HEK293 (cell line): ENCODE data around the gene SNAP47.

Source experiments
- BCL11A ChIP-seq: fragments of 450-650 bp; formaldehyde crosslinking; IDR thresholded peaks from 2 replicates; pipeline ENCODE4 v1.5.1; 2016; ENCODE audit warnings: low read depth, missing biosample characterization, missing genetic modification characterization
- BCL11B ChIP-seq: fragments of 450-650 bp; formaldehyde crosslinking; IDR thresholded peaks from 2 replicates; pipeline ENCODE4 v1.5.1; 2016; ENCODE audit warnings: low read depth, missing biosample characterization, missing genetic modification characterization
- INSM2 ChIP-seq: fragments of 450-650 bp; formaldehyde crosslinking; IDR thresholded peaks from 2 replicates; pipeline ENCODE4 v1.5.1; 2016; ENCODE audit warnings: missing biosample characterization, missing genetic modification characterization
- MEIS1 ChIP-seq: sonication (generic); formaldehyde crosslinking; IDR thresholded peaks from 2 replicates; pipeline ENCODE4 v1.8.1; 2022; ENCODE audit warnings: missing genetic modification reagents, mild to moderate bottlenecking, borderline replicate concordance
- PBX3 ChIP-seq: sonication (generic); formaldehyde crosslinking; IDR thresholded peaks from 2 replicates; pipeline ENCODE4 v1.8.1; 2022; ENCODE audit warnings: mild to moderate bottlenecking, moderate library complexity, missing genetic modification reagents
- PRDM1 ChIP-seq: fragments of 450-650 bp; formaldehyde crosslinking; IDR thresholded peaks from 2 replicates; pipeline ENCODE4; 2016; ENCODE audit warnings: missing biosample characterization, missing genetic modification characterization
- SP2 ChIP-seq: fragments of 450-650 bp; formaldehyde crosslinking; IDR thresholded peaks from 2 replicates; pipeline ENCODE4 v1.5.1; 2016; ENCODE audit warnings: missing biosample characterization, missing genetic modification characterization
- TSHZ1 ChIP-seq: fragments of 450-650 bp; formaldehyde crosslinking; IDR thresholded peaks from 2 replicates; pipeline ENCODE4 v1.5.1; 2016; ENCODE audit warnings: missing biosample characterization, missing genetic modification characterization, borderline replicate concordance
- WT1 ChIP-seq: fragments of 450-650 bp; formaldehyde crosslinking; IDR thresholded peaks from 2 replicates; pipeline ENCODE4 v1.5.1; 2016; ENCODE audit warnings: missing biosample characterization, missing genetic modification characterization
- ZBTB48 ChIP-seq: fragments of 450-650 bp; formaldehyde crosslinking; IDR thresholded peaks from 2 replicates; pipeline ENCODE4 v1.5.1; 2016; ENCODE audit warnings: missing biosample characterization, missing genetic modification characterization
- ZNF155 ChIP-seq: fragments of 450-650 bp; formaldehyde crosslinking; IDR thresholded peaks from 2 replicates; pipeline ENCODE4 v1.5.1; 2016; ENCODE audit warnings: missing biosample characterization, missing genetic modification characterization
- ZNF157 ChIP-seq: fragments of 450-650 bp; formaldehyde crosslinking; IDR thresholded peaks from 2 replicates; pipeline ENCODE4 v1.5.1; 2016; ENCODE audit warnings: missing biosample characterization, missing genetic modification characterization
- ZNF16 ChIP-seq: fragments of 450-650 bp; formaldehyde crosslinking; IDR thresholded peaks from 2 replicates; pipeline ENCODE4 v1.5.1; 2016; ENCODE audit warnings: low read depth, missing biosample characterization, missing genetic modification characterization
- ZNF280D ChIP-seq: fragments of 450-650 bp; formaldehyde crosslinking; IDR thresholded peaks from 2 replicates; pipeline ENCODE4 v1.5.1; 2016; ENCODE audit warnings: missing biosample characterization, missing genetic modification characterization
- ZNF335 ChIP-seq: fragments of 450-650 bp; formaldehyde crosslinking; conservative IDR thresholded peaks from 2 replicates; pipeline ENCODE4 v1.5.1; 2016; ENCODE audit warnings: missing biosample characterization, missing genetic modification characterization
- ZNF404 ChIP-seq: fragments of 450-650 bp; formaldehyde crosslinking; IDR thresholded peaks from 2 replicates; pipeline ENCODE4 v1.5.1; 2017; ENCODE audit warnings: missing biosample characterization, missing genetic modification characterization
- ZNF513 ChIP-seq: fragments of 450-650 bp; IDR thresholded peaks from 2 replicates; pipeline ENCODE4 v1.5.1; 2018; ENCODE audit warnings: missing biosample characterization, missing genetic modification characterization
- ZNF560 ChIP-seq: fragments of 450-650 bp; formaldehyde crosslinking; IDR thresholded peaks from 2 replicates; pipeline ENCODE4 v1.5.1; 2017; ENCODE audit warnings: missing biosample characterization, missing genetic modification characterization, borderline replicate concordance
- ZNF610 ChIP-seq: fragments of 450-650 bp; formaldehyde crosslinking; IDR thresholded peaks from 2 replicates; pipeline ENCODE4 v1.5.1; 2016; ENCODE audit warnings: missing biosample characterization, missing genetic modification characterization, borderline replicate concordance
- ZNF639 ChIP-seq: fragments of 450-650 bp; formaldehyde crosslinking; IDR thresholded peaks from 2 replicates; pipeline ENCODE4 v1.5.1; 2016; ENCODE audit warnings: missing biosample characterization, missing genetic modification characterization
- ZNF645 ChIP-seq: fragments of 450-650 bp; formaldehyde crosslinking; IDR thresholded peaks from 2 replicates; pipeline ENCODE4; 2016; ENCODE audit warnings: missing biosample characterization, missing genetic modification characterization
- ZNF654 ChIP-seq: fragments of 450-650 bp; formaldehyde crosslinking; IDR thresholded peaks from 2 replicates; pipeline ENCODE4 v1.5.1; 2016; ENCODE audit warnings: low read depth, missing biosample characterization, missing genetic modification characterization
- ZSCAN5A ChIP-seq: fragments of 450-650 bp; formaldehyde crosslinking; IDR thresholded peaks from 2 replicates; pipeline ENCODE4 v1.5.1; 2016; ENCODE audit warnings: missing biosample characterization, missing genetic modification characterization

SNAP47 gene

GRCh38 chr1:227729144-227729880 is 5.9 kb upstream of the SNAP47 start (continued):
- TF ChIP-seq ZNF280D (tag by site-specific recombination) (no peak), MEIS1 (CRISPR knock-in tag) (no peak), PBX3 (CRISPR knock-in tag) (0 out of 2 replicates have a peak, but pooled peaks have one; percentile 45), ZBTB48 (peak; percentile 82; the same call in 1 of the 2 replicates), ZNF404 (tag by site-specific recombination) (no peak), ZNF16 (tag by site-specific recombination) (no peak), WT1 (tag by site-specific recombination) (no peak; the same call in 1 of the 2 replicates), SP2 (tag by site-specific recombination) (peak; percentile 45), INSM2 (no peak), BCL11A (tag by site-specific recombination) (0 out of 2 replicates have a peak, but pooled peaks have one; percentile 13), ZNF335 (tag by site-specific recombination) (peak; percentile 60), ZNF654 (tag by site-specific recombination) (no peak), ZNF610 (tag by site-specific recombination) (no peak), PRDM1 (tag by site-specific recombination) (no peak), ZNF513 (tag by site-specific recombination) (no peak), ZNF645 (no peak), ZSCAN5A (tag by site-specific recombination) (no peak), ZNF157 (tag by site-specific recombination) (no peak), TSHZ1 (tag by site-specific recombination) (no peak), ZNF155 (tag by site-specific recombination) (no peak), ZNF560 (tag by site-specific recombination) (no peak), ZNF639 (tag by site-specific recombination) (no peak), BCL11B (tag by site-specific recombination) (no peak)
